Activated CD4-positive, CD25-positive, alpha-beta regulatory T cell treated with anti-CD3 and anti-CD28 coated beads, Interleukin-2, amount 50 U/mL, for 72 hours (primary cell): ENCODE data around the gene CUX1.
"Not testable (repeated sequence)": the region's sequence is repeated elsewhere in the genome, so short reads cannot be mapped to it uniquely, and the experiment has no call there.

Source experiments
- DNase-seq: peaks from one replicate; pipeline ENCODE4 v3.0.0; 2021

CUX1 gene

DNA sequence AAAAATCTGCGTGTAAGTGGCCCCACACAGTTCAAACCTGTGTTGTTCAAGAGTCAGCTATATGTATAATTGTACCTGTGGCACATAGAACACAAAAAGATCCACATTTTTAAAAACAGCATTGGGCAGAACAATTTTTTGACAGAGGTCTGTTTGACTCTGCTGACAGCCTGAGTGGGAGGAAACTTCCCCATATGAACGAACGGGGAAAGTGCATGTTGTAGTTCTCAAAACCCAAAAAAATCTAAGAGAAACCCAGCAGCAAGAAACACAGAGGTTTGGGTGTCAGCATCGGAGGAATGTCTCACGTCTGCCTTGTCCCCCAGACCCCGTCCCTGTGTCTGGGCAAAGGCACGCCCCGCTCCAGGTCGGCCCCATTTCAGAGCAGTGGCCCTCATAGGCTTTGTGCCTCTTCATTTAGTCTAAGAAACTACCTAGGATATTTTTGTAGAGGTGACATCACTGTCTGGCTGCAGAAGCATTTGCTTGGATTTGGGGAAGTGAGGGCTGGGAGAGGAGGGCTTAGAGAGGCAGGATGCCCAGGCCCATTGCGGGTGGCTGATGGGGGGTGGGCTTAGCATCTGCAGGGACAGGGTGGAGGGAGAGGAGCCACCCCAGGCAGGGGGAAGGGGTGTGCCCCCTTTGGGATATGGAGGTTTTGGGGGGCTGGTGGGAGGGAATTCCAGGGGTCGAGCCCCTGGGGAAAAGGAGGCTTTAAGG is 11.0 kb downstream of the CUX1 start:
- no peak for DNase-seq

DNA sequence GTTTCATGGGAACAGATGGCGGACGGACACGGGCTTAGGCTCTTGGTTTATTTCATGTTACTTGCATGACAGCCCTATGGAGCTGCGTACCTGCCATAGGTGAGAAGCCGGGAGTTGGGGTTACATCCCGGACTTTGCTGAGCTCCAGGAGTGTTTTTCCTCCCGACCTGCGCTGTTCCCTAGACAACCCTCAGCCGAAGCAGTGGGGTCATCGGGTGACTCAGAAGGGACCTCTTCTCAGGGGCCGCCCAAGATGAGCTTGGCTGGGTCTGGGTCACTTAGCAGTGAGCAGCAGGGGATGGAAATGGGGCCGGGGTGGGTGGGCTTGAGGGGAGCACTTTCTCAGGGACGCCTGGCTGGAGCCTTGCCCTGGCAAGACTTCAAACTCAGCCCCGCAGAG is 11.9 kb downstream of the CUX1 start:
- DNase-seq: no peak

DNA sequence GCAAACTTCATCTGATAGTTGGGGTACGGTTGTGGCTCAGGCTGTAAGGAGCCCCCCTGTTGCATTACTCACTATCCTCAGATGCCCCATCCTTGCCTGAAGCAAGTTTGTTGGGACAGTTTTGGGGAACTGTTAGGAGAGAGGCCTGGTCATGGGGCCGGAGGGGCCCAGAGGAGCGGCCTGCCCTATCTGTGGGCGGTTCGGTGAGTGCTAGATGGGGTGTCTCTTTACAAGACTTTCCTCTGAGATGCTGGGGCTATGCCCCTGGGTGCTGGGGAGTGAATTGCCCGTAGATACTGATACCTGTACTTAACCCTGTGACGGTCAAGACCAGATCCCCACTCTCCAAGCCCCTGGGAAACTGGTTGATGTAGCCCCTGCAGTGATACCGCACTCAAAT is 12.4 kb downstream of the CUX1 start:
- DNase-seq: no peak

DNA sequence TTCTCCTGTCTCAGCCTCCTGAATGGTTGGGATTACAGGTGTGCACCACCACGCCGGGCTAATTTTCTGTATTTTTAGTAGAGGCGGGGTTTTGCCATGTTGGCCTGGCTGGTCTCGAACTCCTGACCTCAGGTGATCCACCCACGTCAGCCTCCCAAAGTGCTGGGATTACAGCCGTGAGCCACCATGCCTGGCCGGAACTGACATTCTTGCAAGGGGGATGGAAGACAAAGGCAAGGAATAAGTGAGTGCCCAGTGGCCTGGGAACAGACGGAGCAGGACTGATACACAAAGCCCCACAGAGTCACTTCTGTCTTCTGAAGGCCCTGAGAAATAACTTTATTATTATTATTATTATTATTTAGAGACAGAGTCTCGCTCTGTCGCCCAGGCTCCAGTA is 14.0 kb downstream of the CUX1 start:
- not testable (repeated sequence) for DNase-seq

DNA sequence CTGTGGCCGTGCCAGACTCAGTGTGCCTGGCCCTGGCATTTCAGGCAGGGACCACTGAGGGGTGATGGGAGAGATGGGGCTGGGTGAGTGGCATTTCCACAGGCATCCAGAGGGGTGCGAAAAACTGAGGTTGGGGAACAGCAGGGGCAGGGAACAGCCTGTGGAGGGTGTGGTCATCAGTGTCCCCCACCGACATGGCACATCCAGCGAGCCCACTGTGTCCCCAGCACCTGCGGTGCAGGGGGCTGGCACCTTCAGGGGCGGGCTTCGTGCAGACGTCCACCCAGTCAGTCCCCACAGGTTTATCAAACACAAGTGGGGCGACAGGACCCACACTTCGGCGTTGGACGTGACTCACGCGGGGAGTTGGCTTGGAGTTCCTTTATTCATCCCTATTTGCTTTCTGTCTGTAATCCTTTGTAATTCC is 14.8 kb downstream of the CUX1 start:
- no peak for DNase-seq

DNA sequence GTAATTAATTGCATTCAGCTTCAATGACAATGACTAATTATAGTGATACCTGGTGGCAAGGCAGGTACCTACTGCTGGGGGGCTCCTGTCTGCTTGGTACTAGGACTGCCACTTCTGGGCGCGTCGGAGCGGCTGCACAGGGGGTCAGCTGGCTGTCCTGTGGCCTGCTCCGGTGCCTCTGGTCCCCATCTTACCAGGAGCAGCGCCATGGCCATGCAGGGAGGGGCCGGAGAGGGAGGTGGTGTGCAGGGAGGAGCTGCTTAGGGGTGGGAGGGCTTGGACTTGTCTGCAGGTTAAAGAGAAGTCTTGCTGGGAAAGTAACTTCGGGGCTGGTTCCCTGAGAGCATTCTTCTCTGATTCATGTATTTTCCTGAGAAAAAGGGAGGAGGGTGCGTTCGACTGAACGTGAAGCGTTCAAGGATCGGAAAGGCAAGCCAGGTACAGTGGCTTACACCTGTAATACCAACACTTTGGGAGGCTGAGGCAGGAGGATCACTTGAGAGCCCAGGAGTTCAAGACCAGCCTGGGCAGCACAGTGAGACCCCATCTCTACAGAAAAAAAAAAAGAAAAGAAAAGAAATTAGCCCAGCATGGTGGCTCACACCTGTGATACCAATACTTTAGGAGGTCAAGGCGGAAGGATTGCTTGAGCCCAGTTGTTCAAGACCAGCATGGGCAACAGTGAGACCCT is 15.4 kb downstream of the CUX1 start:
- DNase-seq: no peak

DNA sequence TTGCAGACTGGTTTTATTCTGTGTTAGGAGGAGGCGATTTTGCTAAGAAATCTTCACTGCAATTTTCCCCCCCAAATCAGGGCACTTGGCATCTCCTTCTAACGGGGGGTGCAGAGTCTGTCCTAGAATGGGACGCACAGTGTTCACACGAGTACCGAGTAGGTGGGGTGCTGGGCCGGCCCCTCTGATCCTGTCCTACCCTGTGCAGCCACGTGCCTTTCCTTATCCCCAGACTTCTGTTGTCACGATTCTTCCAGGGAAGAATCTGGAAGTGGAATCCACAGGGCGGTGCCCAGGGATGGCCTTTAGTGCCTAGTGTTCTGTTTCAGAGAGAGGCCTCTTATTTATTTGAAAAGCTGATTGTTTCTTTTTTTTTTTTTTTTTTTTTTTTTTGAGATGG is 16.4 kb downstream of the CUX1 start:
- no peak for DNase-seq

DNA sequence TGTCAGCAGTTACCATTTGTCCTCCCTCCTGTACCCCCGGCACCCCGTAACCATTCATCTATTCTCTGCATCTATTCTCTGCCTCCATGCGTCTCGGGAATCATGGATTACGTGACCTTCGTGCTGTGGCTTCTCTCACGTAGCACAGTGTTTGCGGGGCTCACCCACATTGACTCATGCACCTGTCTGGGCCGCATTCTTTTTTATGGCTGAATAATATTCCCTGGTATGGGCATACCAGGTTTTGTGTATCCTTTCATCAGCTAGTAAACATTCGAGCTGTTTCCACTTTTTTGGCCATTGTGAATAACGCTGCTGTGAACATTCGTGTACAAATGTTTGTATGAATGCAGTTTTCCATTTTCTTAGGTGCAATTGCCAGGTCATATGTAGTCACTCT is 17.7 kb downstream of the CUX1 start:
- DNase-seq: no peak

DNA sequence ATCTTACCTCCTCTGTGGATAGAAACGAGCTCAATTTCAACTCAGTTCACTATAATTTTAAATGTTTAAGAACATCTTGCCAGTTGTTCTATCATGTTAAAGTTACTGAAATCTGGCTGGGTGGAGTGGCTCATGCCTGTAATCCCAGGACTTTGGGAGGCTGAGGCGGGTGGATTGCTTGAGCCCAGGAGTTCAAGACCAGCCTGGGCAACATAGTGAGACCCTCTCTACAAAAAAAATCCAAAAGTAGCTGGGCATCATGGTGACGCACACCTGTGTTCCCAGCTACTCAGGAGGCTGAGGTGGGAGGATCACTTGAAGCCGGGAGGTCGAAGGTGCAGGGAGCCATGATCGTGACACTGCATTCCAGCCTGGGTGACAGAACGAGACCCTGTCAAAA is 20.0 kb downstream of the CUX1 start:
- not testable (repeated sequence) for DNase-seq

DNA sequence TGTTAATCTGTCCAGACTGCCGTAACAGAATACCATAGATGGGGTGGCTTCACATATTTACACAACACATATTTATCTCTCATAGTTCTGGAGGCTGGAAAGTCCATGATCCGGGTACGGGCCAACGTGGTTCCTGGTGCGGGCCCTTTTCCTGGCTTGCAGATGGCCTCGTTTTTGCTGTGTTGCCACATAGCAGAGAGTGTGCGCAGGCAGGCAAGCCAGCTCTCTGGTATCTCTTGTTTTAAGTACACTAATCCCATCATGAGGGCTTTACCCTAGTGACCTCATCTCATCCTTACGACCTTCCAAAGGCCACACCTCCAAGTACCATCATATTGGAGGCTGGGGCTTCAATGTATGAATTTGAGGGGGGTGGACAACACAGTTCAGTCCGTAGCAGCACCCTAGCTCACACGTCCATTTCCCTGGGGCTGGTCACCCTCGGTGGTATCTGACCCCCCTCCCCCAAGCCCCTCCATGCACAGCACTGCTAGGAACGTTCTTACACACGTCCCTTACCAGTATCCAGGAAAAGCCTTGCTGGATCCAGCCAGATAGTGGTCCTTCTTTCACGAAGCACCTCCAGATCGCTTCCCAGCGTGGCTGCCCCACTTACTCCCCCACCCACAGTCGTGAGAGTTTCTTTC is 21.5 kb downstream of the CUX1 start:
- no peak for DNase-seq

DNA sequence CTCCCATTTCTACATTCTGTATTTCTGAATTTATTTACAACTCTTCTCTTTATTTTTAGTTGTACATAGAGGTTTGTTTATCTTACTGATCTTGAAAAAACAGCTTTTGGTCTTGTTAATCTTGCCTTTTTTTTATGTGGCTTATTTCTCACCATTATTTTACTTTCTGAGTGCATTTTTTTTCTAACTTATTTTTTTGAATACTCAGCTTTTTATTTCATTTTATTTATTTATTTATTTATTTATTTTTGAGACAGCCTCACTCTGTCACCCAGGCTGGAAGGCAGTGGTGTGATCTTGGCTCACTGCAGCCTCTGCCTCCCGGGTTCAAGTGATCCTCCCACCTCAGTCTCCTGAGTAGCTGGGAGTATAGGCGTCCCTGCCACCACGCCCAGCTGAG is 23.9 kb downstream of the CUX1 start:
- DNase-seq: no peak

DNA sequence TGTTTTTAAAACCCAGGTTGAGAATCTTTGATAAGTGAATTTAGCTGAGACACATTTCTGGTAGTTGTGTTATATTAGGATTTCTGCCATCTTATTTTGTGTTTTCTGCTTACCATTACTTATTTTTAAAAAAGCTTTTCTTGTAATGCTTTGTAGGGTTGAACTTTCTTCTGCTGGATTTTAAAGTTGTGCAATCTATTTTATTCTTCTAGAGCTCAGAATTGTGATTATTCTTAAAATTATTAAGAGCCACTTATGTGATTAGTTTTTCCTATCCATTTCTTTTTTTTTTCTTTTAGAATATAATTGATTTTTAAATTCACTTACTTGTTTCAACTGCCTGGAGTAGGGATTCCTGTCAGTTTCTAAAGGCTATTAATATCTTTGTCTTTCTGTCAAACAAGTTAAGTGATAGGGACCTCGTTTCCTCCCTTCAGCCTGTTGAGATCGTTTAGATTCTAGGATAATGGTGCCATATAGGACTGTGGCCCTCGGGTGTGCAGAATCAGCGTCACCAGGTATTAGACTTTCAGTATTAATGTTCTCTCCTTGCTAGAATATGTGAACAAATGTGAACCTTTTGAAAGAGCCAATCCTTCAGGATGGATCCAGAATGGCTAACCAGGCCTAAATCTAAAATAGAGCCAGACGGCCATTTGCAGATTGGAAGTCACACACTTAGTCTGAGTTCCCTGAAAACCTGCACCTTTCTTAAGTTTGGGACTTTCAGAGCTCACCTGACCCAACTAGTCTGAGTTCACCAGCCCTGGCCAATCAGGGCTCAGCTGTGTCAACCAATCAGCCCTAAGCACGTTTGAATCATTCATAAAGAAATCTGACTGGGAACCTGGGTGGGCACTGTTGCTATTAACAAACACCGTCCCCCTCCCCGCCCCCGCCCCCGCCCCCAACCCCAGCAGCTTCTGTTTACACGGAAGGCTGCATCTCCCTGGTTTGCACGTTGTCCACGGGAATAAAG is 26.2 kb downstream of the CUX1 start:
- no peak for DNase-seq

DNA sequence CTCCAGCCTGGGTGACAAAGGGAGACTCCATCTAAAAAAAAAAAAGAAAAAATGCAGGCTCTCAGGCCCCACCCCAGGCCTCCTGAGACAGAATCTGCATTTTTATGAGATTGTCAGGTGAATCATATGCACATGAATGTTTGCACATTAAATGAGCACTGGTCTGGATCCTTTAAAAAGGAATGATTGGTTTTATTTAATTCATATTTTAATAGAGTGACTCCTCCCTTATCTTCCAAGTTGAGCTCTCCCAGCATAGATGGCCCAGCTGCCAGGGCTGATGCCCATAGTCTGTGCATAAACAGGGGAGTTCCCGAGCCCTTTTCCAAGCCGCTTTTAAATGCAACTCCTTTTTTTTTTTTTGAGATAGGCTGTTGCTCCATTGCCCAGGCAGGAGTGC is 28.5 kb downstream of the CUX1 start:
- DNase-seq: no peak

DNA sequence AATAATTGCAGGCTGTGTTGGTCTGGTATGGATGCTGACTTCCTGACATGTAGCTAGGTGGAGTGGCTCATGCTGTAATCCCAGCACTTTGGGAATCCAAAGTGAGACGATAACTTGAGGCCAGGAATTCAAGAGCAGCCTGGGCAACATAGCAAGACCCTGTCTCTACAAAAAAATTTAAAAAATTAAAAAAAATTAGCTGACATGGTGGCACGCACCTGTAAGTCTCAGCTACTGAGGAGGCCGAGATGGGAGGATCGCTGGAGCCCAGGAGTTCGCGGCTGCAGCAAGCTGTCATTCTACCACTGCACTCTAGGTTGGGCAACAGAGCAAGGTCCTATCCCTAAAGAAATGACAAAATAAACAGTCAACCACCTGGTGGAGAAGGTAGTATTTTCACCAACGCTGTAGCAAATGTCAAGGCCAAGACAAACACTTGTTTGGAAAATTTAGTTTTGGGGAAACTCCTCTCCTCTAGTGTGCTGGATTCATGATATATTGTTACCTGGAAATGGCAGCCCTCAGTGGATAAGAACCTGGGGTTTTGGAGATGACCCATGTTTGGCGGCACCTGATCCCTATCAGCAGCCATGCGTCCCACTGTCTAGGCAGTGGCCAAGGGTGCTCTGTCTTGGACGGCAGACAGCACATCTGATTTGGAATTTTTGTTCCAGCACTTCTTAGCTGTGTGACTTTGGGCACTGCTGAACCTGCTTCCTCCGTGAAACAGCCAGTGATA is 29.5 kb downstream of the CUX1 start:
- DNase-seq: no peak

DNA sequence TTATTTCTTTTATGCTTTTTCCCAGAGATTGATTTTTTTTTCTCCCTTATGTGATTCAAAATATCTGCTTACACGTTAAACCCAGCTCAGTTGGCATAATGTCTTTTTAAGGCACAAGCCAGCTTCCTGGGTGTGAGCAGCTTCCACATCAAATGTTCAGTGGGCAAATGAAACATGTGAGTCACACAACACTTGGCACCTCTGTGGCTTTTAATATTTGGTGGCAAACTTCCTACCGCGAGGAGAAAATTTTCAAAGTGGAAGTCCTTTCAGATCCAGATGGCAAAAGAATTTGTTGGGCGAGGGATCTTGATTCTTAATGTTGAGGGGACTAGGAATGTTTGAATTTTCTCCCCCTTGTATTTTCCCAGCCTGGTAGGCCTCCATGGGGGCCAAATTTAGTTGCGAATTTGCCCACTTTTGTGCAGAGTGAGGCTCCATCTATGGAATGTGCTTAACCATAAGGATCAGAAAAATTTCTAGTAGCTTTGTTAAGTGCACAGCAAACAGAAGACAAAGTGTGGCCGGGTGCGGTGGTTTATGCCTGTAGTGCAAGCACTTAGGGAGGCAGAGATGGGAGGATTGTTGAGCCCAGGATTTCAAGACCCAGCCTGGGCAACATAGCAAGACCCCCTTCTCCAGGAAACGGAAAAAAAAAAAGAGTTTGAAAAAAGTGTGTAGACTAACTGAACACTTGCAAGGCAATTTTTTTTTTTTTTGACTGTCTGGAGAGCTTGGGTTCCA is 31.0 kb downstream of the CUX1 start:
- DNase-seq: no peak

DNA sequence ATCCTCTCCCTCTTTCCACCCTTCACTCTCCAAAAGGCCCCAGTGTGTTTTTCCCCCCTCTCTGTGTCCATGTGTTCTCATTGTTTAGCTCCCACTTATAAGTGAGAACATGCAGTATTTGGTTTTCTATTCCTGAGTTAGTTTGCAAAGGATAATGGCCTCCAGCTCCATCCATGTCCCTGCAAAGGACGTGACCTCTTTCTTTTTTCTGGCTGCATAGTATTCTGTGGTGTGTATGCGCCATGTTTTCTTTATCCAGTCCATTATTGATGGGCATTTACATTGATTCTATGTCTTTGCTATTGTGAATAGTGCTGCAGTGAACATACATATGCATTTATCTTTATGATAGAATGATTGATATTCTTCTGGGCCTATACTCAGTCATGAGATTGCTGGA is 31.9 kb downstream of the CUX1 start:
- DNase-seq: not testable (repeated sequence)

DNA sequence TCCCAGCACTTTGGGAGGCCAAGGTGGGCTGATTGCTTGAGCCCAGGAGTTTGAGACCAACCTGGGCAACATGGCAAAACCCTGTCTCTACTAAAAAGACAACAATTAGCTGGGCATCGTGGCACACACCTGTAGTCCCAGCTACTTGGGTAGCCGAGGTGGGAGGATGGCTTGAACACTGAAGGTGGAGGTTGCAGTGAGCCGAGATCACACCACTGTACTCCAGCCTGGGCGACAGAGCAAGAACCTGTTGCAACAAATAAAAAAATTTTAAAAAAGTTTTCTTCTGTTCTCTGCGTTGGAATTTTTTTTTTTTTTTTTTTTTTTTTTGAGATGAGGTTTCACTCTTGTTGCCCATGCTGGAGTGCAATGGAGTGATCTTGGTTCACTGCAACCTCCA is 34.9 kb downstream of the CUX1 start:
- not testable (repeated sequence) for DNase-seq

DNA sequence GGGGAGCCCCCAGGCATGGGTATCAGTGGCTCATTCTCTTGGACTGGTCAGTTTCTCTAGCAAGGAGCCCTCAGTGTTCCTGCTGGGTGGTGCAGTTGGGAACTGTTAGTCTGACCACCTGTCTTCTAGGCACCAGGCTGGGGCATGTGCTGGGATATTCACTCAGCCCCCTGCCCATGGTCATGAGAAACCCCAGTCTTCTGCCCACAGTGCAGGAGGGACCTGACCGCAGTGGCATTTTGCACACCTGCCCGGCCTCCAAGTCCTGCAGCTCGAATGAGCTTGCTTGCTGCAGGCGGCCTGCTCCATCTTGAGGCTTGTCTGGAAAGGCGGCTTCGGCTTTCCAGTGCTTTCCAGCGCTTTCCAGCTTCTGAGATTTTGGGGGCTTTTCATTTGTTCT is 36.3 kb downstream of the CUX1 start:
- no peak for DNase-seq

DNA sequence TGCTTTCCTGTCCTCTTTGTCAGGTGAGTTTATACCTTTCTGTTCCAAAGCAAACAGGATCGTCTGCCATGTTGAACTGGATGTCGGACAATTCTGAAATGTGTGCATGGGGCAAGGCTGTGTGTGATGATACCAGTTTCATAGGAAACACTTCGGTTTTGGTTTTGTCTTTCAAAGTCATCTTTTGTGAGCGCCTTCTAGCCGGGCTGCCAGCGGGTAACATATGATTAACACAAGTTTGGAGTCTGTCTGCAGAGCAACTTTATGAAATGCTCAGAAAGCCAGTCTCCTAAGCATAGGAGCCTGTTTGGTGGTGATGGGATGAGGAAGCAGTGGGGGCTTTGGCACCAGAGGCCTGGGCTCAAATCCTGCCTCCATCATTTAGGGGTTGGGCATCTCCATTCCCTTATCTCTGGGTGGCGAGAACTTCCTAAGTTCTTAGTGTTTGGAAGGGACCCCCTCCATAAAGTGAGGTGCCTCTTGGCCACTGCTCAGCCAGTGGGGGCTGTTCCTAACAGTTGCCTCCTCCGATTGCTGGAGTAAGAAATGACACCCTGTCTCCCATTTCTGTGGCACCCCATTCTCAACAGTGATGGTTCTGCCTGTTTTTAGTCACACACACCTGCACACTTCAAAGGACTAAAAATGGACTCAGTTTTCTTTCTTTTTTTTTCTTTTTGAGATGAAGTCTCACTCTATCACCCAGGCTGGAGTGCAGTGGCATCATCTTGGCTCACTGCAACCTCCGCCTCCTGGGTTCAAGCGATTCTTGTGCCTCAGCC is 36.8 kb downstream of the CUX1 start:
- no peak for DNase-seq

DNA sequence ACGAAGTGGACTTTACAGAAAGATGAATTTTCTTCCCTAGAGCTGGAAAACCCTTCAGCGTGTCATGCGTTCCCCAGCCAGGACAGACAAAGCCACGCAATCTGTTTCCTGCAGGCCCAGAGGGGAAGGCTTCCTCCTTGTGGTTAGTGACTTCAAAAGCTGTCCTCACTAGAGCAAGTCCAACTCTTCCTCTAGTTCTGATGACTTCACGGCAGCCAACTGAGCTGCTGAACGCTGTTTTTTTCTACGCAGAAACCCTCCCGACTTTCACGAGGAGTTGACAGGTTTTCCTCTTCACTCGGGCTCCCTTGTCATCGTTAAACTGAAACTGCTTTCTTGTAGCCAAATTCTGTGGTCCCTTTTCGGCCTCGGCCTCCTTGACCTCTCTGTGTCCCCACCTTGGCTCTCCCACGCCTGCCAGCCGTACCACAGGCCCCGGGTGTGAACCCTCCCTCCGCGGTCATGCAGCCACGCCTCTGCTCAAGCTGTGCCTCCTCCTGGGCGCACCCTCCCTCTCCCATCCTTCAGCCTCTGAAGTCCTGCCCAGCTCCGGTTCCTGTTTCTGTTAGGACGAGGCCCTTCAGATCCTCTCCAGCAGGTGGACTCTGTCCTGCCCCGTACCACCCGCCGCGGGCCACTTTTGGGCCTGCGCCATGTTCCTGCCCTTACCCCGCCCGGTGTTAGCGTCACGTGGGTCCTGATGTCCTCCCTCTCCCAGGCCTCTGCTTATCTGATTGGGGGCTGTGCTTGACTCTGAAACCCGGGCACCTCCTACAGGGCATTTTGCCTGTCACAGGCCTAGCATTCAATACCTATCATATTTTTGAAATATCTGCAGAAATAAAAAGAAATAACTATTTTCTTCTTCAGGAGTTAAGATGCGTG is 39.3 kb downstream of the CUX1 start:
- peak; percentile 85 for DNase-seq
